ENCODE data around the gene ZNF330. TPM values are rescaled to one million over a fixed set of nuclear protein-coding genes. Genes with fewer than 3 reads are reported as not detected.
"Not testable (repeated sequence)": the region's sequence is repeated elsewhere in the genome, so short reads cannot be mapped to it uniquely, and the experiment has no call there.

The ZNF330 gene
- total RNA-seq, 1 donor from 2014 or later = 32.1 TPM

GRCh38 chr4:141180991-141181761 is 39.5 kb upstream of the ZNF330 start:
- H3K9ac ChIP-seq (ENCODE audit: low read length) = no peak overlapping the region
- H2AFZ ChIP-seq (ENCODE audit: low read depth, low read length) = no peak overlapping the region
- TF ChIP-seq EZH2 (IDR thresholded peaks at IDR 0.05; ENCODE audit: insufficient read depth, low read length) (no peak), CTCF (IDR thresholded peaks at IDR 0.05; ENCODE audit: insufficient read depth, low read depth, low read length) (no peak)
- no peaks in the 10 kb centered on the region for H3K4me1 ChIP-seq (ENCODE audit: insufficient read depth, low read length)
- H3K79me2 ChIP-seq (ENCODE audit: insufficient read depth, low read length) = no peaks in the 10 kb centered on the region
- H4K20me1 ChIP-seq (ENCODE audit: insufficient read depth, low read length) = no peaks in the 10 kb centered on the region
- Mint-ChIP-seq H3K27me3 (ENCODE audit: low read depth, unreplicated experiment) (peaks cover 4% of the 10 kb centered on the region), H3K9me3 (ENCODE audit: unreplicated experiment) (peaks cover 4% of the 10 kb centered on the region), H3K4me1 (ENCODE audit: low read depth, unreplicated experiment) (no peaks in the 10 kb centered on the region), H3K27ac (ENCODE audit: unreplicated experiment) (no peak overlapping the region), H3K36me3 (ENCODE audit: low read depth, unreplicated experiment) (no peaks in the 10 kb centered on the region), H3K4me3 (ENCODE audit: unreplicated experiment) (no peak overlapping the region)
- no peaks in the 10 kb centered on the region for H3K36me3 ChIP-seq (ENCODE audit: insufficient read depth, low read length)
- no peaks in the 10 kb centered on the region for H3K9me3 ChIP-seq (ENCODE audit: insufficient read depth, low read depth, low read length)
- no peaks in the 10 kb centered on the region for H3K27me3 ChIP-seq (ENCODE audit: insufficient read depth, low read length)
- no peak for FAIRE-seq
- peak; percentile 16 for DNase-seq (ENCODE audit: low read depth)
- no peak overlapping the region for H3K4me3 ChIP-seq (ENCODE audit: insufficient read depth, low read depth, low read length)
- H3K27ac ChIP-seq (ENCODE audit: low read depth, low read length) = no peak overlapping the region
- no peak overlapping the region for H3K4me2 ChIP-seq (ENCODE audit: low read length)

- H3K4me1 ChIP-seq (ENCODE audit: insufficient read depth, low read length); DNase-seq (ENCODE audit: low read depth); FAIRE-seq; H3K4me3 ChIP-seq (ENCODE audit: insufficient read depth, low read depth, low read length); H3K36me3 ChIP-seq (ENCODE audit: insufficient read depth, low read length); H3K36me3 Mint-ChIP-seq (ENCODE audit: low read depth, unreplicated experiment); H3K27ac ChIP-seq (ENCODE audit: low read depth, low read length); H3K4me1 Mint-ChIP-seq (ENCODE audit: low read depth, unreplicated experiment); H3K4me2 ChIP-seq (ENCODE audit: low read length); H2AFZ ChIP-seq (ENCODE audit: low read depth, low read length); H3K4me3 Mint-ChIP-seq (ENCODE audit: unreplicated experiment); H3K9me3 ChIP-seq (ENCODE audit: insufficient read depth, low read depth, low read length); H3K79me2 ChIP-seq (ENCODE audit: insufficient read depth, low read length); H3K27ac Mint-ChIP-seq (ENCODE audit: unreplicated experiment); H3K27me3 Mint-ChIP-seq (ENCODE audit: low read depth, unreplicated experiment); H3K9ac ChIP-seq (ENCODE audit: low read length); H3K27me3 ChIP-seq (ENCODE audit: insufficient read depth, low read length); H4K20me1 ChIP-seq (ENCODE audit: insufficient read depth, low read length): not testable (repeated sequence)
- H3K9me3 Mint-ChIP-seq (ENCODE audit: unreplicated experiment) = peaks cover 10% of the 10 kb centered on the region
These were observed 37.2 kb upstream of the ZNF330 start for GRCh38 chr4:141183491-141183890.

- no peak overlapping the region for H3K9ac ChIP-seq (ENCODE audit: low read length)
- peaks cover 3% of the 10 kb centered on the region for H3K9me3 Mint-ChIP-seq (ENCODE audit: unreplicated experiment)
- H3K27me3 ChIP-seq (ENCODE audit: insufficient read depth, low read length) = peaks cover 4% of the 10 kb centered on the region
- H3K27ac ChIP-seq (ENCODE audit: low read depth, low read length) = no peak overlapping the region
- H3K79me2 ChIP-seq (ENCODE audit: insufficient read depth, low read length) = no peaks in the 10 kb centered on the region
- TF ChIP-seq CTCF (IDR thresholded peaks at IDR 0.05; ENCODE audit: insufficient read depth, low read depth, low read length) (no peak), EZH2 (IDR thresholded peaks at IDR 0.05; ENCODE audit: insufficient read depth, low read length) (no peak)
- H3K4me2 ChIP-seq (ENCODE audit: low read length) = no peak overlapping the region
- H3K4me1 ChIP-seq (ENCODE audit: insufficient read depth, low read length) = no peaks in the 10 kb centered on the region
- H3K27ac Mint-ChIP-seq (ENCODE audit: unreplicated experiment) = no peak overlapping the region
- H3K4me3 ChIP-seq (ENCODE audit: insufficient read depth, low read depth, low read length) = no peak overlapping the region
- H2AFZ ChIP-seq (ENCODE audit: low read depth, low read length) = no peak overlapping the region
- DNase-seq (ENCODE audit: low read depth) (no peak), FAIRE-seq (no peak)
- H3K36me3 ChIP-seq (ENCODE audit: insufficient read depth, low read length) = no peaks in the 10 kb centered on the region
- H3K4me1 Mint-ChIP-seq (ENCODE audit: low read depth, unreplicated experiment) = no peaks in the 10 kb centered on the region
- peaks cover 7% of the 10 kb centered on the region for H3K27me3 Mint-ChIP-seq (ENCODE audit: low read depth, unreplicated experiment)
- no peaks in the 10 kb centered on the region for H4K20me1 ChIP-seq (ENCODE audit: insufficient read depth, low read length)
- H3K9me3 ChIP-seq (ENCODE audit: insufficient read depth, low read depth, low read length) = no peaks in the 10 kb centered on the region
- no peaks in the 10 kb centered on the region for H3K36me3 Mint-ChIP-seq (ENCODE audit: low read depth, unreplicated experiment)
- no peak overlapping the region for H3K4me3 Mint-ChIP-seq (ENCODE audit: unreplicated experiment)
These were observed 28.1 kb upstream of the ZNF330 start for GRCh38 chr4:141192564-141192963.

Measured in astrocyte (in vitro differentiated cells and primary cell).